Central memory CD4-positive, alpha-beta T cell (primary cell): ENCODE results near the gene PARD6G.
A peak's percentile ranks its signal among the peaks of the same experiment; 100 is the strongest.

Experiments
- DNase-seq: peaks from one replicate; pipeline ENCODE4 v3.0.0; 2022

The PARD6G gene

GRCh38 chr18:80188643-80189530 is 58.4 kb downstream of the PARD6G start:
- DNase-seq = no peak

- no peak for DNase-seq
These were observed 59.2 kb downstream of the PARD6G start for GRCh38 chr18:80187956-80188642.

GRCh38 chr18:80185545-80185944 is 61.8 kb downstream of the PARD6G start:
- no peak for DNase-seq

- DNase-seq = no peak
These were observed 63.0 kb downstream of the PARD6G start for GRCh38 chr18:80184243-80184772.

- DNase-seq = no peak
These were observed 63.9 kb downstream of the PARD6G start for GRCh38 chr18:80183273-80184050.

GRCh38 chr18:80182855-80183254 is 64.5 kb downstream of the PARD6G start:
- DNase-seq = no peak

GRCh38 chr18:80181642-80182461 is 65.5 kb downstream of the PARD6G start:
- DNase-seq = no peak

- DNase-seq = no peak
These were observed 66.3 kb downstream of the PARD6G start for GRCh38 chr18:80180778-80181564.

GRCh38 chr18:80179857-80180558 is 67.3 kb downstream of the PARD6G start:
- DNase-seq = no peak

- DNase-seq = no peak
These were observed 68.1 kb downstream of the PARD6G start for GRCh38 chr18:80178935-80179818.

GRCh38 chr18:80177128-80177527 is 70.2 kb downstream of the PARD6G start:
- no peak for DNase-seq

GRCh38 chr18:80176334-80177073 is 70.8 kb downstream of the PARD6G start:
- DNase-seq = no peak

- peak; percentile 79 for DNase-seq
These were observed 71.7 kb downstream of the PARD6G start for GRCh38 chr18:80175451-80176204.

- DNase-seq = no peak
These were observed 74.3 kb downstream of the PARD6G start for GRCh38 chr18:80173060-80173459.

- no peak for DNase-seq
These were observed 75.3 kb downstream of the PARD6G start for GRCh38 chr18:80172056-80172455.

- DNase-seq = no peak
These were observed 76.1 kb downstream of the PARD6G start for GRCh38 chr18:80171054-80171872.
